ENCODE measurements around the gene TUBB1.

Gene TUBB1

GRCh38 chr20:59042796-59043631 lies 23.8 kb downstream of the TUBB1 start:
- peak; percentile 96 for DNase-seq (ENCODE audit: extremely low read depth, insufficient read length)
- peak overlapping the region; percentile 87 for H3K4me3 ChIP-seq (replicated peaks; ENCODE audit: low read depth, low read length)
- H3K27me3 ChIP-seq (replicated peaks; ENCODE audit: control insufficient read depth, insufficient read depth, low read length), result no peaks in the 10 kb centered on the region
- TF ChIP-seq, protein P1, sequence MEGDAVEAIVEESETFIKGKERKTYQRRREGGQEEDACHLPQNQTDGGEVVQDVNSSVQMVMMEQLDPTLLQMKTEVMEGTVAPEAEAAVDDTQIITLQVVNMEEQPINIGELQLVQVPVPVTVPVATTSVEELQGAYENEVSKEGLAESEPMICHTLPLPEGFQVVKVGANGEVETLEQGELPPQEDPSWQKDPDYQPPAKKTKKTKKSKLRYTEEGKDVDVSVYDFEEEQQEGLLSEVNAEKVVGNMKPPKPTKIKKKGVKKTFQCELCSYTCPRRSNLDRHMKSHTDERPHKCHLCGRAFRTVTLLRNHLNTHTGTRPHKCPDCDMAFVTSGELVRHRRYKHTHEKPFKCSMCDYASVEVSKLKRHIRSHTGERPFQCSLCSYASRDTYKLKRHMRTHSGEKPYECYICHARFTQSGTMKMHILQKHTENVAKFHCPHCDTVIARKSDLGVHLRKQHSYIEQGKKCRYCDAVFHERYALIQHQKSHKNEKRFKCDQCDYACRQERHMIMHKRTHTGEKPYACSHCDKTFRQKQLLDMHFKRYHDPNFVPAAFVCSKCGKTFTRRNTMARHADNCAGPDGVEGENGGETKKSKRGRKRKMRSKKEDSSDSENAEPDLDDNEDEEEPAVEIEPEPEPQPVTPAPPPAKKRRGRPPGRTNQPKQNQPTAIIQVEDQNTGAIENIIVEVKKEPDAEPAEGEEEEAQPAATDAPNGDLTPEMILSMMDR (IDR thresholded peaks at IDR 0.05; ENCODE audit: insufficient read depth, low read length, poor library complexity, severe bottlenecking), result no peak
- no peaks in the 10 kb centered on the region; the same call in 1 of the 2 replicates for H3K36me3 ChIP-seq (ENCODE audit: control insufficient read depth, insufficient read depth, low read length)

- no peak overlapping the region for H3K4me3 ChIP-seq (replicated peaks; ENCODE audit: low read depth, low read length)
- H3K36me3 ChIP-seq (ENCODE audit: control insufficient read depth, insufficient read depth, low read length), result no peaks in the 10 kb centered on the region
- TF ChIP-seq, protein P1 (IDR thresholded peaks at IDR 0.05; ENCODE audit: insufficient read depth, low read length, poor library complexity, severe bottlenecking), result no peak
- no peaks in the 10 kb centered on the region for H3K27me3 ChIP-seq (replicated peaks; ENCODE audit: control insufficient read depth, insufficient read depth, low read length)
- no peak for DNase-seq (ENCODE audit: extremely low read depth, insufficient read length)
Measured at GRCh38 chr20:59043698-59044097, 24.5 kb downstream of the TUBB1 start.

- Histone ChIP-seq H3K36me3 (ENCODE audit: control insufficient read depth, insufficient read depth, low read length) (no peaks in the 10 kb centered on the region), H3K27me3 (replicated peaks; ENCODE audit: control insufficient read depth, insufficient read depth, low read length) (no peaks in the 10 kb centered on the region), H3K4me3 (replicated peaks; ENCODE audit: low read depth, low read length) (no peak overlapping the region)
- TF ChIP-seq, protein P1 (IDR thresholded peaks at IDR 0.05; ENCODE audit: insufficient read depth, low read length, poor library complexity, severe bottlenecking), result no peak
- DNase-seq (ENCODE audit: extremely low read depth, insufficient read length), result no peak
Measured at GRCh38 chr20:59044295-59044694, 25.1 kb downstream of the TUBB1 start.

- TF ChIP-seq, protein P1 (IDR thresholded peaks at IDR 0.05; ENCODE audit: insufficient read depth, low read length, poor library complexity, severe bottlenecking), result no peak
- Histone ChIP-seq H3K4me3 (replicated peaks; ENCODE audit: low read depth, low read length) (no peak overlapping the region), H3K27me3 (replicated peaks; ENCODE audit: control insufficient read depth, insufficient read depth, low read length) (no peaks in the 10 kb centered on the region)
Measured at GRCh38 chr20:59044796-59045195, 25.6 kb downstream of the TUBB1 start.

GRCh38 chr20:59046862-59047261 lies 27.6 kb downstream of the TUBB1 start:
- Histone ChIP-seq H3K4me3 (replicated peaks; ENCODE audit: low read depth, low read length) (no peak overlapping the region), H3K36me3 (ENCODE audit: control insufficient read depth, insufficient read depth, low read length) (no peaks in the 10 kb centered on the region), H3K27me3 (replicated peaks; ENCODE audit: control insufficient read depth, insufficient read depth, low read length) (no peaks in the 10 kb centered on the region)
- TF ChIP-seq, protein P1 (IDR thresholded peaks at IDR 0.05; ENCODE audit: insufficient read depth, low read length, poor library complexity, severe bottlenecking), result no peak
- DNase-seq (ENCODE audit: extremely low read depth, insufficient read length), result no peak

More at GRCh38 chr20:59044796-59045195, 25.6 kb downstream of the TUBB1 start:
- no peak for DNase-seq (ENCODE audit: extremely low read depth, insufficient read length)
- no peaks in the 10 kb centered on the region for H3K36me3 ChIP-seq (ENCODE audit: control insufficient read depth, insufficient read depth, low read length)

Measured in GM06990 (cell line).